Measurements from ENCODE around the gene SLC46A2. TPM values are rescaled to one million over a fixed set of nuclear protein-coding genes. Genes with fewer than 3 reads are reported as not detected.

The SLC46A2 gene
- total and polyA plus RNA-seq, 2 of the 8 experiments (the other 6 are each of a cell fraction or from before 2014, with no cell fraction given), result 0.03 TPM; not detected in 1

GRCh38 chr9:112884101-112884500 lies 6.6 kb downstream of the SLC46A2 start:
- FAIRE-seq, result no peak
- H3K14ac ChIP-seq (ENCODE audit: insufficient read length), result no peak overlapping the region
- 83% methylated on average over 6 of the region's 6 CpGs; no CpG with 5 or more reads in 1 of the 2 experiments for WGBS, 2 experiments (ENCODE audit: extremely low coverage in 1 of 2, insufficient coverage in 1 of 2, insufficient read length in 1 of 2, insufficient replicate concordance in 2 of 2, low coverage in 1 of 2, low lambda C conversion rate in 2 of 2, missing lambda C conversion rate in 1 of 2)

More at GRCh38 chr9:112884101-112884500, 6.6 kb downstream of the SLC46A2 start:
- Histone ChIP-seq H3K36me3 (ENCODE audit: control insufficient read depth in 2 of 4, insufficient read depth in 4 of 4, low read length in 3 of 4) (no peaks in the 10 kb centered on the region), H3K56ac (replicated peaks; ENCODE audit: insufficient read length, low read depth, low read length) (no peak overlapping the region), H3K23ac (ENCODE audit: insufficient read length) (no peak overlapping the region), H2BK12ac (ENCODE audit: low read depth, low read length) (0 out of 2 replicates have a peak overlapping the region, but pooled peaks have one; percentile 33), H3K4me2 (ENCODE audit: insufficient read depth in 1 of 2, low read depth in 2 of 2, low read length in 2 of 2) (no peak overlapping the region), H3K9ac (replicated peaks in 1 of 4; ENCODE audit: extremely low read depth in 1 of 4, low read depth in 3 of 4, low read length in 3 of 4) (no peak overlapping the region), H2BK15ac (ENCODE audit: low read length) (no peak overlapping the region), H3K18ac (ENCODE audit: extremely low read depth, low read length) (no peak overlapping the region), H4K8ac (ENCODE audit: extremely low read depth, insufficient read depth, low read length) (no peak overlapping the region), H2BK5ac (ENCODE audit: low read depth, low read length) (no peak overlapping the region), H3K4me1 (replicated peaks in 1 of 4; ENCODE audit: control insufficient read depth in 3 of 4, insufficient read depth in 4 of 4, low read length in 3 of 4) (no peaks in the 10 kb centered on the region), H2BK20ac (ENCODE audit: low read length) (no peak overlapping the region), H3K23me2 (ENCODE audit: low read depth, low read length) (no peaks in the 10 kb centered on the region), H3K79me1 (ENCODE audit: low read depth, low read length) (no peaks in the 10 kb centered on the region), H2AK5ac (ENCODE audit: low read depth, low read length) (no peak overlapping the region), H4K5ac (ENCODE audit: insufficient read length, low read depth, low read length) (no peak overlapping the region), H3K27me3 (replicated peaks in 1 of 4; ENCODE audit: control insufficient read depth in 3 of 4, extremely low read depth in 1 of 4, insufficient read depth in 3 of 4, low read length in 3 of 4) (peaks cover 0 to 1% (median 0%) of the 10 kb centered on the region in 4 experiments; a peak in 2 of 7 replicates), H3K4me3 (ENCODE audit: extremely low read depth in 1 of 4, insufficient read depth in 2 of 4, low read depth in 3 of 4, low read length in 4 of 4) (no peak overlapping the region), H3K79me2 (ENCODE audit: control insufficient read depth in 1 of 2, insufficient read depth in 2 of 2, low read length in 2 of 2) (no peaks in the 10 kb centered on the region), H2AFZ (ENCODE audit: low read length) (no peak overlapping the region), H4K20me1 (replicated peaks in 1 of 2; ENCODE audit: control insufficient read depth in 1 of 2, insufficient read depth in 2 of 2, low read length in 2 of 2) (no peaks in the 10 kb centered on the region), H3K9me3 (ENCODE audit: insufficient read depth in 2 of 2, low read depth in 1 of 2, low read length in 1 of 2) (no peaks in the 10 kb centered on the region), H3K27ac (ENCODE audit: low read depth, low read length) (no peak overlapping the region), H4K91ac (replicated peaks; ENCODE audit: insufficient read length, low read length) (no peak overlapping the region), H3K4ac (replicated peaks; ENCODE audit: insufficient read length, low read depth, low read length) (no peak overlapping the region), H2BK120ac (replicated peaks; ENCODE audit: low read depth, low read length) (no peak overlapping the region)
- TF ChIP-seq KDM1A (IDR thresholded peaks at IDR 0.05; ENCODE audit: borderline replicate concordance, low read length) (no peak), EP300 (IDR thresholded peaks at IDR 0.05; ENCODE audit: borderline replicate concordance in 1 of 2, low read depth in 2 of 2, low read length in 2 of 2) (no peak), NRF1 (IDR thresholded peaks at IDR 0.05; ENCODE audit: low read depth, low read length) (no peak), GTF2F1 (IDR thresholded peaks at IDR 0.05; ENCODE audit: borderline replicate concordance, low read depth, low read length) (no peak), RNF2 (IDR thresholded peaks at IDR 0.05; ENCODE audit: borderline replicate concordance, low read depth, low read length, missing control alignments, poor library complexity, severe bottlenecking) (no peak), BCL11A (IDR thresholded peaks at IDR 0.05; ENCODE audit: low read depth in 2 of 2, low read length in 2 of 2) (no peak), RAD21 (IDR thresholded peaks at IDR 0.05 in 1 of 2, conservative IDR thresholded peaks at IDR 0.05 in 1 of 2; ENCODE audit: low read depth in 2 of 2, low read length in 2 of 2) (no peak), TBP (IDR thresholded peaks at IDR 0.05; ENCODE audit: low read depth, low read length) (no peak), USF2 (IDR thresholded peaks at IDR 0.05; ENCODE audit: low read length) (no peak), ZNF274 (IDR thresholded peaks at IDR 0.05; ENCODE audit: borderline replicate concordance, extremely low read depth, low read length) (no peak), ASH2L (IDR thresholded peaks at IDR 0.05; ENCODE audit: low read length) (no peak)
- ChIA-PET POLR2A (ENCODE audit: partially characterized antibody) (interaction anchor here (1.1 kb wide), 1 partner anchor 71 kb away, joined by 3 read pairs; no protein-coding TSS in a partner anchor), CTCF (ENCODE audit: partially characterized antibody) (interaction anchor here (0.7 to 6.4 kb wide), 13 partner anchors 7 to 849 kb away, joined by 3 to 76 read pairs (median 5); no protein-coding TSS in a partner anchor)
- DNase-seq (ENCODE audit: low read depth in 1 of 2, low spot score in 2 of 2), result no peak
